ENCODE data around the gene GRK4.
A peak's percentile ranks its signal among the peaks of the same experiment; 100 is the strongest.
"Not testable (repeated sequence)": the region's sequence is repeated elsewhere in the genome, so short reads cannot be mapped to it uniquely, and the experiment has no call there.

The GRK4 gene

GRCh38 chr4:2963175-2963965 lies at the start of gene GRK4, which contains the start of gene NOP14:
GRK4 (plus strand) TSS chr4:2963571; CDS start chr4:2964071, 500 bp downstream.
NOP14 (minus strand) TSS chr4:2963406; CDS start chr4:2963319, 87 bp downstream.
- peak; percentile 100 for DNase-seq

DNA sequence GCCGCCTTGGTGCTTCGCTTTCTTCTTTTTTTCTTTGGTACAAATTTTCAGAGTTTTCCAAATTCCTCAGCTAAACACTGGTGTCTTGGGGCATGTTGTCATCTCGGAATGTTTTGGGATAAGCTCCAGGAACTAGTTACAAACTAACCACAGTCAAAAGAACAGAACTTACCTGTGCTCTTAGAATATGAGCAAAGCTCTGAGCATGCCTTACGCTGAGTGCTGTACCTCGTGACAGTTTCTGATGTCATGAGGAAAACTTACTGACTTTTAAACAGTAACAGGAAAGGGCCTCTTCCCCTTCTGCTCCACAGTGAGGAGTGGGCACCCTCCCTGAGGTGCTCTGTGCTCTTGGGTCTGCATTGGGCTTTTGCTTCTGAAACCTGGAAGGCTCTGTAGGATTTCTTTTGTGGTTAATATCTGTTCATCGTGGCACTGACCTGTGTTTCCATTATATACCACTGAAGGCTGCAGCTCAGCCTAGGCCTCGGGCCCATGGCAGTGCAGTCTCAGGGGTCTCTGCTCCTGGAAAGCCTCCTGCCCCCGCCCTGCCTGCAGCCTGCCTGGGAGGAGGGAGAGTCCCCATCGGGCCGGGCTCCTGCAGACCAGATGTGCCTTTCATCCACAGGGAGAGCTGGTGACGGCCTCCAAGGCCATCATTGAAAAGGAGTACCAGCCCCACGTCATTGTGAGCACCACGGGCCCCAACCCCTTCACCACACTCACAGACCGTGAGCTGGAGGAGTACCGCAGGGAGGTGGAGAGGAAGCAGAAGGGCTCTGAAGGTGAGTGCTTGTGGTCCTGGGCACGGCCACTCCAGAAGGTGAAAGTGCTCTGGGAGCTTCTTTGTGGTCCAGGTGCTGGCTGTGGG lies 48.9 kb upstream of the GRK4 start:
- DNase-seq = no peak

- DNase-seq = no peak
Observed at GRCh38 chr4:2915789-2916188, 47.6 kb upstream of the GRK4 start.

- DNase-seq = not testable (repeated sequence)
Observed at GRCh38 chr4:2916696-2917095, 46.7 kb upstream of the GRK4 start.

GRCh38 chr4:2918300-2918699 lies 45.1 kb upstream of the GRK4 start:
- not testable (repeated sequence) for DNase-seq

GRCh38 chr4:2918714-2919113 lies 44.7 kb upstream of the GRK4 start:
- not testable (repeated sequence) for DNase-seq

DNA sequence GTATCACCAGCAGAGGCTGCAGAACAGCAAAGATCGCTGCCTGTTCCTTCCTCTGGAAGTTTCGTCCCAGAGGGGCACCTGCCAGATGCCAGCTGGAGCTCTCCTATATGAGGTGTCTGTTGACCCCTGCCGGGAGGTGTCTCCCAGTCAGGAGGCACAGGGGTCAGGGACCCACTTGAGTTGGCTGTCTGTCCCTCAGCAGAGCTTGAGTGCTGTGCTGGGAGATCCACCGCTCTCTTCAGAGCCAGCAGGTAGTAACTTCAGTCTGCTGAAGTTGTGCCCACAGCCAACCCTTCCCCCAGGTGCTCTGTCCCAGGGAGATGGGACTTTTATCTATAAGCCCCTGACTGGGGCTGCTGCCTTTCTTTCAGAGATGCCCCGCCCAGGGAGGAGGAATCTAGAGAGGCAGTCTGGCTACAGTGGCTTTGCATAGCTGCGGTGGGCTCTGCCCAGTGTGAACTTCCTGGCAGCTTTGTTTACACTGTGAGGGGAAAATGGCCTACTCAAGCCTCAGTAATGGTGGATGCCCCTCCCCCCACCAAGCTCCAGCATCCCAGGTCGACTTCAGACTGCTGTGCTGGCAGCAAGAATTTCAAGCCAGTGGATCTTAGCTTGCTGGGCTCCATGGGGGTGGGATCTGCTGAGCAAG lies 40.8 kb upstream of the GRK4 start:
- not testable (repeated sequence) for DNase-seq

- no peak for DNase-seq
Observed at GRCh38 chr4:2923141-2923551, 40.2 kb upstream of the GRK4 start.

GRCh38 chr4:2923668-2924173 lies 39.6 kb upstream of the GRK4 start:
- DNase-seq = no peak

DNA sequence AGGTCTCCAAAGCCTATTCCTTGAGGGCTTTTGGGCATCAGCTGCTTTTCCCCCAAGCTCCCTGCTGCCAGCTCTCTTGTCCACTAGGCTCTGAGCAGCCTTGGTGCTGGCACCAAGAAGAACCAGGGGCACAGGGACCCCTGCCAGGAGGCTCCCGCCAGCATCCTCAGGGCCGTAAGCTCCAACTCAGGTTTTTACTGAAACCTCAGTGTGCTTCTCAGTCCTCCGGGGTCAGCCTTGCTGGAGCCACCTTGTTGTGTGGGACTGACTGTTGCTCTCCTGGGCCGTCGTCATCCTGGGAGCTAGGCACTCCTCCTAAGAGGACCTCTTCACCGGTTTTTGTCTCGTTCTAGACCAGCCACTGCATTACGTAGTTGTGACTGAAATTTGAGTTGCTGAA lies 39.1 kb upstream of the GRK4 start:
- no peak for DNase-seq

GRCh38 chr4:2924765-2925301 lies 38.5 kb upstream of the GRK4 start:
- no peak for DNase-seq

GRCh38 chr4:2925496-2925895 lies 37.9 kb upstream of the GRK4 start:
- no peak for DNase-seq

DNA sequence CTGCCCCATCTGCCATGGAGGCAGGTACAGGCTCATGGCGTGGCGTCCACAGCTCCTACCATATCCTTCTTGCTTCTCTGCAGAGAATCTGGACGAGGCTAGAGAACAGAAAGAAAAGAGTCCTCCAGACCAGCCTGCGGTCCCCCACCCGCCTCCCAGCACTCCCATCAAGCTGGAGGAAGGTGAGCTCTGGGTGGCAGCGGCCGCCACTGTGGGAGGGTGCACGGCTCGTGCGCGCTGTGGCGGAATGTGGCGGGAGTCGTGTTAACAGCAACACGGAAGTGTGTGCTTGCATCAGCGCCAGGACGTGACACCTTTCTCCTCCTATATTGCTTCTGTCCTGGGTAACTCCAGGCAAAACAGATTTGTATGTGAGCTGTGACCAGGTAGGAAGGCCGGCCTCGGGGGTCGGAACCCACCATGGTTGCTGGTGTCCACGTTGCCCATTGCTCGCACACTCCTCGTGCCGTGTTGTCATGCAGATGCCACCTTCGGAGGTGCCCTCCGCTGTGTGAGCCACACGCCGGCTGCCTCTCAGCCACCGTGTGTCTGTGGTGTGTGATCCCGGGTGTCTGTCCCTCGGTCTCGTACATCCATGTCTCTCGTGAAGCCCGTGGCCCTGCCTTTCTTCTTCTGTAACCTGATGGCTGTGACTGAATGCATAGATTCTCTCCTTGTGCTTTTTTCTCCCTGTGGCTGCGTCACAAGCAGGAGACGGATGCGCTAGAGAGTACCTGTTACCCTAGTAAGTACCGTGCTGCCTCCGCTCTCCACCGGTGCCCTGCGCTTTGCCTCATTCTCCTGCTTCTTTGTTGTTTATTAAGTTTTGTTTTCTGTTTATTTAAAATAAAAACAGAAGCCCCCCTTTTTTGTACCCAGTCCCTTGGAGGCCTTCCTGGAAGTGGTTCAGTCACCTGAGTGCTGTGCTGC lies 37.2 kb upstream of the GRK4 start:
- DNase-seq = no peak

- DNase-seq = no peak
Observed at GRCh38 chr4:2927016-2927695, 36.2 kb upstream of the GRK4 start.

- DNase-seq = no peak
Observed at GRCh38 chr4:2927696-2928075, 35.7 kb upstream of the GRK4 start.

GRCh38 chr4:2928242-2929176 lies 34.9 kb upstream of the GRK4 start:
- DNase-seq = no peak

DNA sequence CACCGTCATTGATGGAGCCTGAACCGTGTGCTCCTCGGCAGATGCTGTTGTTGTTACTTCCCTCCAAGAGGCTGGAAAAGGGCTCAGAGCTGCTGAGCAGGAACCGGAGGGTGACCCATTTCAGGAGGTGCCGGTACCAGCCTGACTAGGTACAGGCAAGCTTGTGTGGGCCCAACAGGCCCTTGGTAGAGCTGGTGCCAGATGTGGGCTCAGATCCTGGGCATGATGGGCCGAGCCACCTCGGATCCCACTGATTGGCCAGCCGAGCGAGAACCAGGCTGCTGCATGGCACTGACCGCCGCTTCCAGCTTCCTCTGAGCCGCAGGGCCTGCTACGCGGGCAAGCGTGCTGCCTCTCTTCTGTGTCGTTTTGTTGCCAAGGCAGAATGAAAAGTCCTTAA lies 33.9 kb upstream of the GRK4 start:
- DNase-seq = peak; percentile 50

GRCh38 chr4:2930135-2930757 lies 33.1 kb upstream of the GRK4 start:
- DNase-seq = peak; percentile 95

DNA sequence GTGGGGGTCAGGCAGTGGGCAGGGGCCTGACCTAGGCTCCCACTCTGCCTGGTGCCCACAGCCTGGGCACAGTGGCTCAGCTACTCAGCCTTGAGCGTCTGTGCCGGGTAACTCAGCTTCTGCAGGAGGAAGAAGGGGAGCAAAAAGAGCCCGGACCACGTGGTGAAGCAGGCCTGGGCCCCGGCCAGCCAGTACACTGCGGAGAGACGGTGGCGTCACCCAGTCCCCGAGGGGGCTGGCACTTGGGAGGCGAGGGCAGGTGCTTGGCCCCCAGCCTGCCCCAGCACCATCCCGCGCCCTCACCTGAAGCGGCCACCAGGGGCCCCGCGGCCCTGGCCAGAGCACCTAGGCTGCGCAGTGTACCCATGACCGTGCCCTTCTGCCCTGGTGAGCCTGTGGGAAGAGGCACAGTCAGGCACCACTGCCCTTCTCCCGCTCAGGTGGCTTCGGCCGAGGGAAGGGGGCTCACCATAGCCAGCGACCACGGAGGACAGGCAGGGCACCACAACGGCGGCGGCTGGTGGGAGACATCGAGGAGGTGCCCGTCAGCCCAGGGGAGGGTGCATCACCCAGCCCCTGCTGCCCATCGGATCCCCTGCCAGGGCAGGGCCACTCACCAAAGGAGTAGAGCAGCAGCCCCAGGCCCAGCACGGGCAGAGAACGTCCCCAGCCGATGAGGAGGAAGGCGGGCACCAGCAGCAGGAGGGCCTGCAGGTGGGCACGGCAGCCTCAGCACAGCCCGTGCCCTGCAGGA lies 32.4 kb upstream of the GRK4 start:
- peak; percentile 98 for DNase-seq
